HG03196 (cell line): ENCODE data around the gene TRAF5.
"Not testable (repeated sequence)": the region's sequence is repeated elsewhere in the genome, so short reads cannot be mapped to it uniquely, and the experiment has no call there.

ENCODE experiments used
- ATAC-seq: cut with Tn5 transposase; IDR thresholded peaks from one replicate; pipeline ENCODE4 v1.9.1; 2021; ENCODE audit not compliant: unreplicated experiment

The TRAF5 gene

DNA sequence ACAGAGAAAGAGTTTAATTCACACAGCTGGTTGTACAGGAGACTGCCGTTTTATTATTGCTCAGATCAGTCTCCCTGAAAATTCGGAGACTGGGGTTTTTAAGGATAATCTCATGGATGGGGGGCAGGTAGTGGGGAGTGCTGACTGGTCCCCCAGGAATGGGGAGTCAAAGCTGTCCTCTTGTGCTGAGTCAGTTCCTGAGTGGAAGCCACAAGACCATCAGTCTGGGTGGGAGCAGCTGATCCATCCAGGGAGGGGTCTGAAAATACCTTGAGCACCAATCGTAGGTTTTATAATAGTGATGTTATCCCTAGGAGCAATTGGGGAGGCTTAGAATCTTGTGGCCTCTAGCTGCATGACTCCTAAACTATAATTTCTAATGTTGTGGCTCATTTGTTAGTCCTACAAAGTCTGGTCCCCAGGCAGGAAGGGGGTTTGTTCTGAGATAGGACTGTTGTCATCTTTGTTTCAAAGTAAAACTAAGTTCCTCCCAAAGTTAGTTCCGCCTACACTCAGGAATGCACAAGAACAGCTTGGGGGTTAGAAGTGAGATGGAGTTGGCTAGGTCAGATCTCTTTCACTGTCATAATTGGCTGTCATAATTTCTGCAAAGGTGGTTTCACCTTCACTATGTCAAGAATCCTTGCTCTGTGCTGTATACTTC is 50.3 kb downstream of the TRAF5 start:
- no peak for ATAC-seq

GRCh38 chr1:211377539-211378450 is 51.2 kb downstream of the TRAF5 start:
- no peak for ATAC-seq

GRCh38 chr1:211378844-211379243 is 52.2 kb downstream of the TRAF5 start:
- ATAC-seq = no peak

DNA sequence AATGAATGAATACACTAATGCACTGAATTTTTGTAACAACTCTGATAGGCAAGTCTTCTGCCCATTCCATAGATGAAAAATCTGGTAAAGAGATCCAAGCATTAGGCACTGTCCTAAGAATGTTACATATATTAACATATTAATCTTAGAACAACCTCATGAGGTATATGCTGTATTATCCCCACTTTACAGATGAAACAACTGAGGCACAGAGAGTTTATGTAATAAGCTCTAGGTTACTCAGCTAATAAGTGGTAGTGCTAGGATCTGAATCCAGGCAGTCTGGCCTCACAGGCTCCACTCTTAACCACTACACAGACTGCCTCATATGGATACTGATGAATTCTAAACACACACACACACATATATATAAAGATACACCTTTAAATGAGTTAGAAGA is 52.8 kb downstream of the TRAF5 start:
- ATAC-seq = no peak

GRCh38 chr1:211381481-211382181 is 55.0 kb downstream of the TRAF5 start:
- no peak for ATAC-seq

GRCh38 chr1:211382182-211382713 is 55.6 kb downstream of the TRAF5 start:
- no peak for ATAC-seq

DNA sequence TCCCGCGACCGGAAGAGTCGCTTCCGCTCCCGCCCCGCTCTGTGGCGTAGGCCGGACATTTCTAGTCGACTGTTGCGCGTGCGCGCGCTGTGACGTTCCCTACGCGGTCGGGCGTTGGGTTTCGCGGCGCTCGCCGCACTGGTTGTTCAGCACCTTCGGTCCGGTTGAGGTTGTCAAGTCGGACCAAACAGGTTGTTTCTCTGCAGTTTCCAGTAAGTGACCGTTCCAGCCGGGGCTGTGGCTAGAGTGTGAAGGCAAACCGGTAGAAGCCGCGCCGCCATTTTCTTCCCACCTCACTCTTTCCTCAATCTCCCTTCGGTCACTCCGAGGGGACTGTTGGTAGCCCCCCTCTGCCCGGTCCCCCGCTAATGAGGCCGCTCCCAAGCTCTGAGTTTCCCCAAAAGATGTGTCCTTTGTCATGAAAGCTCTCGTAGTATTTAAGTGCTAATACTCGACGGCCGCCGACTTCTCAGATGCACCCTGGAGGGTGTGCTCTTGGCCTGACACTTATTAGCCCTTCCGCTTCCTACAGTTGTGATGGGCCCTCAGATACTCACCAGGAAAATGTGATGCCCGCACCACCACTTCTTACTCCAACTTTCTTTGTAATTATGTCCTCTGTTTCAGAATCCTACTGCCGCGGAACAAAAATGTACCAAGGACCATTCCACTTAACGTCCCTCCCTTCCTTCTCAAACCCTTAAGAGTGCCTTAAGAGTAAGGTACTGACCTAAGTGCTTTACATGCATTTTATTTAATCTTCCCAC is 56.3 kb downstream of the TRAF5 start:
- peak; percentile 99 for ATAC-seq

DNA sequence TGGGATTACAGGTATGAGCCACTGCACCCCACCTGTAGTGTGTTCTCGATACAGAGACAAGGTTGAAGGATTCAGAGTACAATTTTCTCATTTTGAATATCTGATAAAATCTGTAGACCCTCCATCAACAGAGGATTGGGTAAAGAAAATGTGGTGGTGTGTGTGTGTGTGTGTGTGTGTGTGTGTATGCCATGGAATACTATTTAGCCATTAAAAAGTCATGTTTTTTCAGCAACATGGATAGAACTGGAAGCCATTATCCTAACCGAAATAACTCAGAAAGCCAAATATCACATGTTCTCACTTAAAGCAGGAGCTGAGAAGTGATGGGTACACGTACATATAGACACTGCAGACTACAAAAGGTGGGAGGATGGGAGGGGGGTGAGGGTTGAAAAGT is 57.9 kb downstream of the TRAF5 start:
- ATAC-seq = no peak

DNA sequence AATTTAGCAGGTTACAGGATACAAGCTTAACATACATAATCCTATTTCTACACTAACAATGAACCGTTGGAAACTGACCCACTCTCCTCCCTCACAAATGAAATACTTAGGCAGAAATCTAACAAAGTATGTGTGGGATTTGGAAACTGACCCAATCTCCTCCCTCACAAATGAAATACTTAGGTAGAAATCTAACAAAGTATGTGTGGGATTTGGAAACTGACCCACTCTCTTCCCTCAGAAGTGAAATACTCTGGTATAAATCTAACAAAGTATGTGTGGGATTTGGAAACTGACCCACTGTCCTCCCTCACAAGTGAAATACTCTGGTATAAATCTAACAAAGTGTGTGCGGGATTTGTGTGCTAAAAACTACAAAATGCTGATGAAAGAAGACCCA is 60.3 kb downstream of the TRAF5 start:
- no peak for ATAC-seq

DNA sequence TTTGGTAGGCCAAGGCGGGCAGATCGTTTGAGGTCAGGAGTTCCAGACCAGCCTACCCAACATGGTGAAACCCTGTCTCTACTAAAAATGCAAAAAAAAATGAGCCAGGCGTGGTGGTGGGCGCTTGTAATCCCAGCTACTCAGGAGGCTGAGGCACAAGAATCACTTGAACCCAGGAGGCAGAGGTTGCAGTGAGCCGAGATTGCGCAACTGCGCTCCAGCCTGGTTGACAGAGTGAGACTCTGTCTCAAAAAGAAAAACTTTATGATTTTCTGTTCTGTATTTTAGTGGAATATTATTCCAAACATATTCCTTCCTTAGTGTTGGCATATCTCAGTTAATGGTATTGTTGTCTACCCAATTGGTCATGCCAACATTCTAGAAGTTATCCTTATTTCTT is 64.2 kb downstream of the TRAF5 start:
- ATAC-seq = not testable (repeated sequence)

DNA sequence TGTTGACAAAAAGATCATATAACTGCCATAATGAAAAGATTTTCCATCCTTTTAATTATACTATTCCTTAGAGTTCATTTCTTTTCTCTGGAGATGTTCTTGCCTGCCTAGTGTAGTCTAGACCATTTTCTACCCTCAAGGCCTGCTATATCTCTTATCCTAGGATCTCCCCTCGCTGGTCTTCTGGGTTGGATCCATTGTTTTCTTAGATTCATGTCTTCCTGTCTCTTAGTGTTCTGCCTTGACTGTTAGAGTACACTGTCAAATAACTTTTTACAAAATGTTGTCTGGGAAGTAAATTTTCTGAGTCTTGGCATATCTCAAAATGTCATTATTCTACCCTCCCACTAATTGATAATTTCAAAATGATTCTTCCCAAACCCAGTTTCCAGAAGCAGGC is 66.6 kb downstream of the TRAF5 start:
- ATAC-seq = no peak

- not testable (repeated sequence) for ATAC-seq
These were observed 71.8 kb downstream of the TRAF5 start for GRCh38 chr1:211398266-211398930.

DNA sequence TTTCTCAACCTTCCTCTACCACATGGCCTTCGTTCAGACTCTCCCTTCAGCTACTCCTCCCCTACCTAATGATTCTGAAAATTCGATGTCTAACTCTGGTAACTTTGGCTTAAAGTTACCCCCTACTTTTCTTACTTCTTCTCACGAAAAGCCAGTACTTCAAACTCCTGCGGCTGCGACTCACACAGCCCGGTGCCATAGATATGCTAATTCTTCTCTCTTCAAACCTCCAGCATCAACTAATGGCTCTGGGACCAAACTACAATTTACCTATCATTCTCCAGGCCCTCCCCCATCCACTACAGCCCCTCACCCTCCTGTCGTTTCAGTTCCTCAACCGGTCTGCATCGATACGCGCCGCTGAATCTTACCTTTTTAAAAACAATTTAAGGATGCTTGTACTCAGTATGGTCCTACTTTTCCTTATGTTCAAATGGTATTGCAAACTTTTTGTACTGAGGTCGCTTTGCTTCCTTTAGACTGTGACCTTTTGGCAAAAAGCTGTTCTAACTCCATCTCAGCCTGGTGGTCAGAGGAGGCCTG is 73.3 kb downstream of the TRAF5 start:
- ATAC-seq = not testable (repeated sequence)

DNA sequence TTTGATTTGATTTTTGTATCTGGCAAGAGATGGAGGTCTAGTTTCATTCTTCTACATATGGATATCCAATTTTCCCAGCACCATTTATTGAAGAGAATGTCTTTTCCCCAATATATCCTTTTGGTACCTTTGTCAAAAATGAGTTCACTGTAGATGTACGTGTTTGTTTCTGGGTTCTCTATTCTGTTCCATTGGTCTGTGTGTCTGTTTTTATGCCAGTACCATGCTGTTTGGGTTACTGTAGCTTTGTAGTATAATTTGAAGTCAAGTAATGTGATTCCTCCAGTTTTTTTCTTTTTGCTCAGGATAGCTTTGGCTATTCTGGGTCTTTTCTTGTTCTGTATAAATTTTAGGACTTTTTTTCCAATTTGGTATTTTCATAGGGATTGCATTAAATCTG is 75.1 kb downstream of the TRAF5 start:
- not testable (repeated sequence) for ATAC-seq

GRCh38 chr1:211406086-211406485 is 79.5 kb downstream of the TRAF5 start:
- ATAC-seq = not testable (repeated sequence)

DNA sequence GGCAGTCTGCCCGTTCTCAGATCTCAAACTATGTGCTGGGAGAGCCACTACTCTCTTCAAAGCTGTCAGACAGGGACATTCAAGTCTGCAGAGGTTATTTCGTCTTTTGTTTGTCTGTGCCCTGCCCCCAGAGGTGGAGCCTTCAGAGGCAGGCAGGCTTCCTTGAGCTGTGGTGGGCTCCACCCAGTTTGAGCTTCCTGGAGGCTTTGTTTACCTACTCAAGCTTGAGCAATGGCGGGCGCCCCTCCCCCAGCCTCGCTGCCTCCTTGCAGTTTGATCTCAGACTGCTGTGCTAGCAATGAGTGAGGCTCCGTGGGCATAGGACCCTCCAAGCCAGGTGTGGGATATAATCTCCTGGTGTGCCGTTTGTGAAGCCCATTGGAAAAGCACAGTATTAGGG is 81.1 kb downstream of the TRAF5 start:
- ATAC-seq = not testable (repeated sequence)

DNA sequence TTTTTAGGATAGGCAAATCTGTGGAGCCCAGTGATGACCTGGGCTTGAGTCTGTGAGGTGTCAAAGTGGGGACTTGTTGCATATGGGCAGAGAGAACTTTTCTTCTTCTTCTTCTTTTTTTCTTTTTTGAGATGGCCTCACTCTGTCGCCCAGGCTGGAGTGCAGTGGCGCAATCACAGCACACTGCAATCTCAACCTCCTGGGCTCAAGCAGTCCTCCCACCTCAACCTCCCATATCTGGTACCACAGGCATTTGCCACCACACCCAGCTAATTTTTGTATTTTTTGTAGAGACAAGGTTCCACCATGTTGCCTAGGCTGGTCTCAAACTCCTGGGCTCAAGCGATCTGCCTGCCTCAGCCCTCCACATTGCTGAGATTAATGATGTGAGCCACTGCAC is 85.0 kb downstream of the TRAF5 start:
- no peak for ATAC-seq

- ATAC-seq = no peak
These were observed 89.1 kb downstream of the TRAF5 start for GRCh38 chr1:211415700-211416099.

DNA sequence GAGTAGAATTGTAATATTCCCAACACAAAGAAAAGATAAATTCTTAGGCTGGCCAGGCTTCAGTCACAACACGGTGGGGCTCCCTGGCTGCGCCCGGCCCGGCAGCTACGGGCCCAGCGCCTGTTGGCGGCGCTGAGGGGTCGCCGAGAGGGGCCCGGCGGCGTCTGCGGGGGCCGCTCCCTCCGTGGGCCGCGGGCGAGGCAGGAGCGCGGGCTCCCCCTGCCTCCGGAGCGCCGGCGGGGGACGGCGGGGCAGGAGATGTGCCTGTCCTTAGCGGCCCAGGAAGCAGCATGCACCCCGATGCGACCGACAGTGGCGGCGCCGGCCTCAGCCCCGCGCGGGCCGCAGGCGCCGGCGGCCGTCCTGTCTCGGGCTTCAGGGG is 89.6 kb downstream of the TRAF5 start:
- ATAC-seq = peak; percentile 59
